ENCODE measurements around the gene CD6.

DNA sequence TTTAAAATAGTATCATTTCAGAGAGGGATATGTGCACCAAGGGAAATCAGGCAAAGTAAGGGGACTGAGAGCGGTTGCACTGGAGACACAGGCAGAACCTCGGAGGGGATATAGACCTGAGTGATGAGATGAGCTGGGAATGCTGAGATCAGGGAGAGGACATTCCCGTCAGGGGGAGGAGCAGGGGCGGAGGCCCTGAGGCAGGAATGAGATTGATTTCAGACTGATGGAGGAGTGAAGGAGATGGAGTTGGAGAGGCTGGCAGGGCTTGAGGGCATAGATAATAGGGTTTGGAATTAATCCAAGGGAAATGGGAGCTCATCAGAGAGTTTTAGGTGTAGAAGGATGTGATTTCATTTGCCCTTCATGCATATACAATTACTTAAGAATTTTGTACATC, 13.2 kb downstream of the CD6 start:
- TF ChIP-seq, protein P1, sequence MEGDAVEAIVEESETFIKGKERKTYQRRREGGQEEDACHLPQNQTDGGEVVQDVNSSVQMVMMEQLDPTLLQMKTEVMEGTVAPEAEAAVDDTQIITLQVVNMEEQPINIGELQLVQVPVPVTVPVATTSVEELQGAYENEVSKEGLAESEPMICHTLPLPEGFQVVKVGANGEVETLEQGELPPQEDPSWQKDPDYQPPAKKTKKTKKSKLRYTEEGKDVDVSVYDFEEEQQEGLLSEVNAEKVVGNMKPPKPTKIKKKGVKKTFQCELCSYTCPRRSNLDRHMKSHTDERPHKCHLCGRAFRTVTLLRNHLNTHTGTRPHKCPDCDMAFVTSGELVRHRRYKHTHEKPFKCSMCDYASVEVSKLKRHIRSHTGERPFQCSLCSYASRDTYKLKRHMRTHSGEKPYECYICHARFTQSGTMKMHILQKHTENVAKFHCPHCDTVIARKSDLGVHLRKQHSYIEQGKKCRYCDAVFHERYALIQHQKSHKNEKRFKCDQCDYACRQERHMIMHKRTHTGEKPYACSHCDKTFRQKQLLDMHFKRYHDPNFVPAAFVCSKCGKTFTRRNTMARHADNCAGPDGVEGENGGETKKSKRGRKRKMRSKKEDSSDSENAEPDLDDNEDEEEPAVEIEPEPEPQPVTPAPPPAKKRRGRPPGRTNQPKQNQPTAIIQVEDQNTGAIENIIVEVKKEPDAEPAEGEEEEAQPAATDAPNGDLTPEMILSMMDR (IDR thresholded peaks at IDR 0.05; ENCODE audit: control extremely low read depth in 1 of 3, insufficient read depth in 1 of 3, low read depth in 1 of 3, low read length in 3 of 3) = no peak
- no peak for TF ChIP-seq RAD21 (IDR thresholded peaks at IDR 0.05 in 1 of 2, conservative IDR thresholded peaks at IDR 0.05 in 1 of 2; ENCODE audit: low read depth in 2 of 2, low read length in 2 of 2)
- TF ChIP-seq TAF1 (IDR thresholded peaks at IDR 0.05; ENCODE audit: low read depth, low read length) = no peak
- no peak for TF ChIP-seq EZH2 (IDR thresholded peaks at IDR 0.05; ENCODE audit: low read depth, low read length, severe bottlenecking)
- no peak for TF ChIP-seq GABPA (IDR thresholded peaks at IDR 0.05; ENCODE audit: borderline replicate concordance, insufficient read depth, low read length)
- no peak for TF ChIP-seq TEAD4 (IDR thresholded peaks at IDR 0.05; ENCODE audit: low read depth, low read length)
- no peak for TF ChIP-seq ZNF274 (IDR thresholded peaks at IDR 0.05; ENCODE audit: borderline replicate concordance, extremely low read depth, low read length)
- TF ChIP-seq, protein P2, sequence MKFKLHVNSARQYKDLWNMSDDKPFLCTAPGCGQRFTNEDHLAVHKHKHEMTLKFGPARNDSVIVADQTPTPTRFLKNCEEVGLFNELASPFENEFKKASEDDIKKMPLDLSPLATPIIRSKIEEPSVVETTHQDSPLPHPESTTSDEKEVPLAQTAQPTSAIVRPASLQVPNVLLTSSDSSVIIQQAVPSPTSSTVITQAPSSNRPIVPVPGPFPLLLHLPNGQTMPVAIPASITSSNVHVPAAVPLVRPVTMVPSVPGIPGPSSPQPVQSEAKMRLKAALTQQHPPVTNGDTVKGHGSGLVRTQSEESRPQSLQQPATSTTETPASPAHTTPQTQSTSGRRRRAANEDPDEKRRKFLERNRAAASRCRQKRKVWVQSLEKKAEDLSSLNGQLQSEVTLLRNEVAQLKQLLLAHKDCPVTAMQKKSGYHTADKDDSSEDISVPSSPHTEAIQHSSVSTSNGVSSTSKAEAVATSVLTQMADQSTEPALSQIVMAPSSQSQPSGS (IDR thresholded peaks at IDR 0.05; ENCODE audit: low read length) = no peak
- no peak for TF ChIP-seq SAP30 (IDR thresholded peaks at IDR 0.05; ENCODE audit: insufficient read depth, insufficient replicate concordance, low read length)
- no peak for TF ChIP-seq POLR2A (IDR thresholded peaks at IDR 0.05; ENCODE audit: control extremely low read depth in 1 of 2, low read depth in 2 of 2, low read length in 2 of 2)
- TF ChIP-seq MAFK (IDR thresholded peaks at IDR 0.05; ENCODE audit: low read depth, low read length) = no peak
- no peak for TF ChIP-seq CBX5 (IDR thresholded peaks at IDR 0.05; ENCODE audit: low read depth, low read length)

Measured in H1 (cell line).